Calu3 (cell line): Measurements from ENCODE around the gene NME3. TPM values are rescaled to one million over a fixed set of nuclear protein-coding genes. Genes with fewer than 3 reads are reported as not detected.
A peak's percentile ranks its signal among the peaks of the same experiment; 100 is the strongest.

Experiments
- BruUV-seq: library from RNA; stranded (reverse); fragments of 400-500 nt; replicated peaks from 2 replicates; lab custom pipeline; 2021; lab: Mats Ljungman, UMichigan
- CTCF ChIA-PET: fragments of 300-600 bp; sonication (Branson Sonifier 250); formaldehyde crosslinking; loops from one replicate; lab custom pipeline; 2022; ENCODE audit warnings: antibody characterized with exemption; lab: Charles Lee
- DNase-seq: peaks from one replicate; pipeline ENCODE4 v3.0.0; 2022
- H3K27ac Mint-ChIP-seq: one replicate; pipeline ENCODE4 v1.8.0; 2022; ENCODE audit warnings: mixed read lengths; ENCODE audit not compliant: unreplicated experiment
- H3K27me3 Mint-ChIP-seq: one replicate; pipeline ENCODE4 v1.8.0; 2022; ENCODE audit warnings: mixed read lengths; ENCODE audit not compliant: unreplicated experiment
- H3K36me3 Mint-ChIP-seq: one replicate; pipeline ENCODE4 v1.8.0; 2022; ENCODE audit warnings: mild to moderate bottlenecking, moderate library complexity, mixed read lengths; ENCODE audit not compliant: insufficient read depth, unreplicated experiment
- H3K4me1 Mint-ChIP-seq: one replicate; pipeline ENCODE4 v1.8.0; 2022; ENCODE audit warnings: mild to moderate bottlenecking, low read depth, mixed read lengths; ENCODE audit not compliant: unreplicated experiment
- H3K4me3 Mint-ChIP-seq: one replicate; pipeline ENCODE4 v1.8.0; 2022; ENCODE audit warnings: mild to moderate bottlenecking, low read depth, moderate library complexity, mixed read lengths; ENCODE audit not compliant: unreplicated experiment
- H3K9me3 Mint-ChIP-seq: one replicate; pipeline ENCODE4 v1.8.0; 2022; ENCODE audit warnings: low read depth, mixed read lengths; ENCODE audit not compliant: unreplicated experiment
- intact Hi-C: fragments of 100-400 bp; cut with micrococcal nuclease; formaldehyde crosslinking; loops from one replicate; pipeline ENCODE4 v1.10.0; 2022; ENCODE audit not compliant: unreplicated experiment
- total RNA-seq: library from RNA; stranded (reverse); gene quantifications from 2 replicates; pipeline ENCODE4 v1.2.3, GENCODE V29; 2022
- TF ChIP-seq, protein P1 (sequence below): fragments of 200-600 bp; IDR thresholded peaks from one replicate; pipeline ENCODE4 v1.8.0; 2022; ENCODE audit warnings: antibody characterized with exemption; ENCODE audit not compliant: unreplicated experiment

NME3 gene
- total RNA-seq, 1 experiment from 2014 or later: 64.3 TPM

DNA sequence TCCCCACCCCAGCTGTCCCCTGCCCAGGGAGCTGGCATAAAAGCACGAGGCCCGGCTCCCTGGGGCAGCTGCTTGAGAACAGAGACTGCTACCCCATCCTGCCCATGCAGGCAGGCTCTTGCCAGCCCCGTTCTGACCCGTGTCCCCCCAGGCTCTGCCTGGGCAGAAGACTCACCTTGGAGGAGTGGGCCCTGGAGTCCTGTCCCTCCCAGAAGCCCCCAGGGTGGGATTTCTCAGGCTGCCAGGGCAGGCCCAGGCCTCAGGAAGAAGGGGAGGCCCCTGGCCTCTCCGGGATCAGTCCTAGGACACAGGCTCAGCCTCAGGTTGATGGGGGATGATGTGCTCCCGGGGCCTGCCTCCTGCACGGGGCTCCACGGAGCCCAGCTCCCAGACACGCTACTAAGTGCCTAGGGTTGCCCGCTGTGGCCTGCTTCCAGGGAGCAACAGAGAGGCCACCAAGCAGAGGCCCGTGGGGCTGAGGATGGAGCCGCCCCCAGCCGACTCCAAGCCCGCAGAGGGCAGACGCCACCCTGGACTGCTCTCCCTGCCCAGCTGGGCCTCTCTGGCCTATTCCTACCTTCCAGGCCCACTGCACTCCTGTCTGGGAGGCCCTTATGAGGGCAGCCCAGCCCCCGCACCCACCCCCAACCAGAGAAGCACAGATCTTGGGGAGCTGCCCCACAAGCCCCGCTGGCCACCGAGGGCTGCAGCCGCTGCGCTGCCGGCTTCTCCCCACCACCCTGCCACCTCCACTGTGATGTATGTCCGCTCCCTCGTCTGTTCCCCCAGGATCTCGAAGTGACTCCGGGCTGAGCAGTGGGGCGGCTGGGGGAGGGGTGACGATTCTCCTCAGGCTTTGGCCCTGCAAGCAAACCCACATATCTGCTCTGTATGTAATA lies 1.7 kb downstream of the NME3 start:
- TF ChIP-seq, protein P1, sequence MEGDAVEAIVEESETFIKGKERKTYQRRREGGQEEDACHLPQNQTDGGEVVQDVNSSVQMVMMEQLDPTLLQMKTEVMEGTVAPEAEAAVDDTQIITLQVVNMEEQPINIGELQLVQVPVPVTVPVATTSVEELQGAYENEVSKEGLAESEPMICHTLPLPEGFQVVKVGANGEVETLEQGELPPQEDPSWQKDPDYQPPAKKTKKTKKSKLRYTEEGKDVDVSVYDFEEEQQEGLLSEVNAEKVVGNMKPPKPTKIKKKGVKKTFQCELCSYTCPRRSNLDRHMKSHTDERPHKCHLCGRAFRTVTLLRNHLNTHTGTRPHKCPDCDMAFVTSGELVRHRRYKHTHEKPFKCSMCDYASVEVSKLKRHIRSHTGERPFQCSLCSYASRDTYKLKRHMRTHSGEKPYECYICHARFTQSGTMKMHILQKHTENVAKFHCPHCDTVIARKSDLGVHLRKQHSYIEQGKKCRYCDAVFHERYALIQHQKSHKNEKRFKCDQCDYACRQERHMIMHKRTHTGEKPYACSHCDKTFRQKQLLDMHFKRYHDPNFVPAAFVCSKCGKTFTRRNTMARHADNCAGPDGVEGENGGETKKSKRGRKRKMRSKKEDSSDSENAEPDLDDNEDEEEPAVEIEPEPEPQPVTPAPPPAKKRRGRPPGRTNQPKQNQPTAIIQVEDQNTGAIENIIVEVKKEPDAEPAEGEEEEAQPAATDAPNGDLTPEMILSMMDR: no peak
- DNase-seq: no peak
- H3K27ac Mint-ChIP-seq: peak overlapping the region; percentile 56
- H3K9me3 Mint-ChIP-seq: no peaks in the 10 kb centered on the region
- CTCF ChIA-PET: interaction anchor here (0.5 kb wide), 1 partner anchor 439 kb away, joined by 3 read pairs; no protein-coding TSS in a partner anchor
- no peaks in the 10 kb centered on the region for H3K27me3 Mint-ChIP-seq
- BruUV-seq: TSS peak; percentile 16
- intact Hi-C loops: no loop called here
- H3K36me3 Mint-ChIP-seq: peaks cover 81% of the 10 kb centered on the region
- peaks cover 8% of the 10 kb centered on the region for H3K4me1 Mint-ChIP-seq
- peak overlapping the region; percentile 76 for H3K4me3 Mint-ChIP-seq

DNA sequence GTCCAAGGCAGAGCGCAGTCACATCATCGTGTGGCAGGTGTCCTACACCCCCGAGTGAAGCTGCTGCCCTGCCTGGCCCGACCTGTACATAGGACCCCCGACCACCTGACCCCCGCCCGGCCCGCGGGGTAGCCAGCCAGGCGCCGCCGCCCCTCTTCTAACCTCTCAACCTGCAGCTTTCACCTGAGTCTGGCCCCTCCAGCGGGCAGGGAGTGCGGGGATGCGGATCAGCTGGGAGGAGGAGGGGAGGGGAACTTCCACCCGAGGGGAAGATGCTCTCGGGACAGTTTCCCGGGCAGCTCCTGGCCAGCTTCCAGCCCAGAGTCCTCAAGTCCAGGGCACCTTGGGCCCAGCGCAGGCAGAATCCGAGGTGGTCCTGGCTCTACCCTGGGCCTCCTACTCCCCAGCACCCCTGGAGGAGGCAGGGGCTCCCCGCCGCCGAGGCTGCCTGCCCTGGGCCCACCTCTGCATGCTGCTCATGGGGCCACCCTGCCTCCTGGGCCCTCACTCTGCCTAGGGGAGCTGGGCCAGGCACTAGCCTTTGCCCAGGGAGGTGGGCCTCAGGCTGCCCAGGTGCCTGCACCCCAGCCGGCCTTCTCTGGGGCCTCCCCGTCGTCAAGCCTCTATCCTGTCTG lies 2.5 kb downstream of the NME3 start:
- peaks cover 8% of the 10 kb centered on the region for H3K4me1 Mint-ChIP-seq
- TF ChIP-seq, protein P1: no peak
- peak overlapping the region; percentile 56 for H3K27ac Mint-ChIP-seq
- peaks cover 73% of the 10 kb centered on the region for H3K36me3 Mint-ChIP-seq
- intact Hi-C loops: no loop called here
- H3K27me3 Mint-ChIP-seq: no peaks in the 10 kb centered on the region
- H3K4me3 Mint-ChIP-seq: peak overlapping the region; percentile 14
- BruUV-seq: no TSS peak
- no peak for DNase-seq
- H3K9me3 Mint-ChIP-seq: no peaks in the 10 kb centered on the region
- CTCF ChIA-PET: interaction anchor here (0.5 to 0.6 kb wide), 2 partner anchors 348 to 438 kb away, joined by 3 read pairs; no protein-coding TSS in a partner anchor

DNA sequence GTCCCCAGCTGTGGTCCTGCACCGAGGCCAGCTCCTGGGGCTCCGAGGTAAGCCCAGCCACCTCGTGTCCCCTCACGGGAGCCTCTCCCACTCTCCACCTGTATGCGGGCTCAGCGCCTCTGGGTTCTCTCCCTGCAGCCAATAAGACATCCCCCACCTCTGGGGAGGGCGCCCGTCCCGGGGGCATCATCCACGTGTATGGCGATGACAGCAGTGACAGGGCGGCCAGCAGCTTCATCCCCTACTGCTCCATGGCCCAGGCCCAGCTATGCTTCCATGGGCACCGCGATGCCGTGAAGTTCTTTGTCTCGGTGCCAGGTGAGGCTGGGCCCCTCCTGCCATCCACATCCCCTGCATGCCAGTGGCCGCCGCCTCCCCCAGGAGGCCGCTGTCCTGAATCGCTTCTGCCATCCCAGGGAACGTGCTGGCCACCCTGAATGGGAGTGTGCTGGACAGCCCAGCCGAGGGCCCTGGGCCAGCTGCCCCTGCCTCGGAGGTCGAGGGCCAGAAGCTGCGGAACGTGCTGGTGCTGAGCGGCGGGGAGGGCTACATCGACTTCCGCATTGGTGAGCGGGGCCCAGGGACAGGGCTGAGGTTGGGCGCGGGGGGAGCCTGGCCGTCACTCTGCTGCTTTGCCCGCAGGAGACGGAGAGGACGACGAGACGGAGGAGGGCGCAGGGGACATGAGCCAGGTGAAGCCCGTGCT lies 3.1 kb downstream of the NME3 start:
- DNase-seq: no peak
- CTCF ChIA-PET: interaction anchor here (0.6 kb wide), 1 partner anchor 347 kb away, joined by 3 read pairs; no protein-coding TSS in a partner anchor
- Mint-ChIP-seq H3K4me3 (peak overlapping the region; percentile 14), H3K4me1 (peaks cover 8% of the 10 kb centered on the region), H3K27me3 (no peaks in the 10 kb centered on the region), H3K9me3 (no peaks in the 10 kb centered on the region), H3K27ac (peak overlapping the region; percentile 56), H3K36me3 (peaks cover 66% of the 10 kb centered on the region)
- TF ChIP-seq, protein P1: no peak
- intact Hi-C loops: no loop called here
- BruUV-seq: no TSS peak
